Measurements from ENCODE around the gene CPS1. TPM values are rescaled to one million over a fixed set of nuclear protein-coding genes. Genes with fewer than 3 reads are reported as not detected.

Gene CPS1
- total and polyA plus RNA-seq, 2 of the 4 experiments (the other 2 are of a cell fraction): 5.4 to 20.1 TPM

DNA sequence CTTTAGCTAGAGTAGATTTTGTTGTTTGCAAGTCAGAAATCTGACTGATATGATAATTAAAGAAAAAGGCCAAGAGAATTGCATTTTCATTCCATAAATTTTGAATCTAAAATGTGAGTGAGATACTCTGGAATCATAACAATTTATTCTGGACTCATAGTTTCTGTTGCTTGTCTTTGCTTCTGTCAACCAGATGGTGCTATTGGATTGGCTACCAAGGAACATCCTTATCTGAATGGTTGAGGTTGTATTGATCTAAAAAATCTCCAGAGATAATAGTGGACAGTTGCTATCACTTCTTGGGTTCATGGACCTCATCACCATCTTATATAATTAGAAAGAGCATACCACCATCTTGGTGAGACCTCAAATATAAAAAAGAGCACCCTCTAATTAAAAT, 34.0 kb upstream of the CPS1 start:
- Histone ChIP-seq H3K23ac (ENCODE audit: low read depth, low read length) (no peak overlapping the region), H3K4me2 (ENCODE audit: low read depth, low read length) (no peak overlapping the region), H2BK120ac (ENCODE audit: low read depth, low read length) (no peak overlapping the region), H3K9ac (ENCODE audit: low read depth, low read length) (no peak overlapping the region), H3K18ac (ENCODE audit: low read depth, low read length) (no peak overlapping the region), H3K4ac (ENCODE audit: low read depth, low read length) (no peak overlapping the region), H3K9me3 (ENCODE audit: control insufficient read depth, insufficient read depth, low read length) (no peaks in the 10 kb centered on the region), H3K14ac (replicated peaks; ENCODE audit: low read depth, low read length) (no peak overlapping the region), H2AK5ac (ENCODE audit: low read depth, low read length) (no peak overlapping the region), H3K27me3 (ENCODE audit: control insufficient read depth, insufficient read depth, low read length) (no peaks in the 10 kb centered on the region), H4K5ac (ENCODE audit: low read depth, low read length) (no peak overlapping the region), H2BK5ac (ENCODE audit: low read depth, low read length, poor library complexity, severe bottlenecking) (no peak overlapping the region), H3K4me3 (ENCODE audit: insufficient read depth, low read depth, low read length) (no peak overlapping the region), H4K8ac (ENCODE audit: low read depth in 2 of 2, low read length in 2 of 2) (no peak overlapping the region), H3K36me3 (ENCODE audit: control insufficient read depth, insufficient read depth, low read length) (no peaks in the 10 kb centered on the region), H2BK20ac (ENCODE audit: low read depth, low read length) (no peak overlapping the region), H3K56ac (ENCODE audit: extremely low read depth, insufficient read depth, low read length) (no peak overlapping the region), H4K91ac (ENCODE audit: insufficient read depth, low read depth, low read length) (no peak overlapping the region), H4K20me1 (ENCODE audit: insufficient read depth, low read length) (no peaks in the 10 kb centered on the region), H2AFZ (replicated peaks; ENCODE audit: low read length, poor library complexity) (no peak overlapping the region), H2BK15ac (ENCODE audit: low read depth, low read length) (no peak overlapping the region), H2AK9ac (replicated peaks; ENCODE audit: low read depth, low read length, poor library complexity) (no peak overlapping the region), H3K79me1 (ENCODE audit: low read depth in 1 of 2, low read length in 2 of 2) (no peaks in the 10 kb centered on the region), H3K27ac (ENCODE audit: insufficient read depth, low read length) (no peak overlapping the region), H3K9me1 (ENCODE audit: insufficient read depth, low read length) (no peaks in the 10 kb centered on the region), H3K4me1 (ENCODE audit: control insufficient read depth, insufficient read depth, low read length) (no peaks in the 10 kb centered on the region)
- TF ChIP-seq CEBPB (IDR thresholded peaks at IDR 0.05; ENCODE audit: low read depth, low read length) (no peak), RAD21 (IDR thresholded peaks at IDR 0.05; ENCODE audit: low read length) (no peak), FOS (IDR thresholded peaks at IDR 0.05; ENCODE audit: low read depth, low read length) (no peak), MXI1 (IDR thresholded peaks at IDR 0.05; ENCODE audit: borderline replicate concordance, low read depth, low read length) (no peak), USF2 (IDR thresholded peaks at IDR 0.05; ENCODE audit: low read depth, low read length) (no peak), BHLHE40 (IDR thresholded peaks at IDR 0.05; ENCODE audit: low read depth, low read length) (no peak), RCOR1 (IDR thresholded peaks at IDR 0.05; ENCODE audit: insufficient replicate concordance, low read length) (no peak), ELK1 (IDR thresholded peaks at IDR 0.05; ENCODE audit: borderline replicate concordance, low read depth, low read length) (no peak), POLR2A (IDR thresholded peaks at IDR 0.05; ENCODE audit: low read depth, low read length) (no peak), MAZ (IDR thresholded peaks at IDR 0.05; ENCODE audit: borderline replicate concordance, low read depth, low read length) (no peak), NFE2L2 (IDR thresholded peaks at IDR 0.05; ENCODE audit: low read depth, low read length) (no peak)
- ATAC-seq (ENCODE audit: low read depth) (no peak), DNase-seq (no peak)
- BruUV-seq (replicated peaks): no TSS peak
- dilution Hi-C loops (cut with HindIII; ENCODE audit: low sequenced_read_pairs, unreplicated experiment): no loop called here
- intact Hi-C loops (cut with micrococcal nuclease): no loop called here
- ChIA-PET POLR2A (ENCODE audit: unreplicated experiment) (no interaction called here), CTCF (no interaction called here)
- in situ Hi-C loops (cut with MboI; ENCODE audit: low sequenced_read_pairs): no loop called here

Data from IMR-90 (cell line).